ENCODE results near the gene MACC1. TPM values are rescaled to one million over a fixed set of nuclear protein-coding genes. Genes with fewer than 3 reads are reported as not detected.
"Not testable (repeated sequence)": the region's sequence is repeated elsewhere in the genome, so short reads cannot be mapped to it uniquely, and the experiment has no call there.

Gene MACC1
- total RNA-seq, 2 experiments from 2014 or later: 0.05 to 0.09 TPM

GRCh38 chr7:20218279-20218678, 1.1 kb upstream of the MACC1 start:
- Mint-ChIP-seq H3K36me3 (ENCODE audit: low read depth) (no peaks in the 10 kb centered on the region), H3K27ac (no peak overlapping the region), H3K27me3 (peaks cover 4% of the 10 kb centered on the region), H3K9me3 (ENCODE audit: low read depth) (no peaks in the 10 kb centered on the region), H3K4me3 (no peak overlapping the region), H3K4me1 (peaks cover 16% of the 10 kb centered on the region)
- ChIA-PET CTCF (interaction anchor here (0.6 kb wide), 1 partner anchor 16 kb away, joined by 4 read pairs; no protein-coding TSS in a partner anchor), POLR2A (no interaction called here)
- ATAC-seq (no peak), DNase-seq (no peak)
- intact Hi-C loops (cut with DNase I, micrococcal nuclease): no loop called here

- DNase-seq (no peak), ATAC-seq (no peak)
- ChIA-PET CTCF (no interaction called here), POLR2A (no interaction called here)
- peaks cover 2% of the 10 kb centered on the region for H3K27me3 Mint-ChIP-seq
- no peak overlapping the region for H3K4me3 Mint-ChIP-seq
- intact Hi-C loops (cut with DNase I, micrococcal nuclease): no loop called here
- no peaks in the 10 kb centered on the region for H3K9me3 Mint-ChIP-seq (ENCODE audit: low read depth)
- H3K4me1 Mint-ChIP-seq: peaks cover 16% of the 10 kb centered on the region
- H3K27ac Mint-ChIP-seq: no peak overlapping the region
- no peaks in the 10 kb centered on the region for H3K36me3 Mint-ChIP-seq (ENCODE audit: low read depth)
Observed at GRCh38 chr7:20216406-20217036, 663 bp downstream of the MACC1 start.

- ATAC-seq: no peak
- ChIA-PET CTCF (no interaction called here), POLR2A (interaction anchor here (0.6 kb wide), 1 partner anchor 272 kb away, joined by 5 read pairs; no protein-coding TSS in a partner anchor)
- Mint-ChIP-seq H3K27ac (no peak overlapping the region), H3K36me3 (ENCODE audit: low read depth) (no peaks in the 10 kb centered on the region), H3K9me3 (ENCODE audit: low read depth) (no peaks in the 10 kb centered on the region), H3K4me1 (peaks cover 13% of the 10 kb centered on the region), H3K27me3 (peaks cover 2% of the 10 kb centered on the region), H3K4me3 (no peak overlapping the region)
- DNase-seq: no peak
- intact Hi-C loops (cut with DNase I, micrococcal nuclease): no loop called here
Observed at GRCh38 chr7:20214921-20215669, 2.1 kb downstream of the MACC1 start.

- Mint-ChIP-seq H3K4me3 (no peak overlapping the region), H3K9me3 (ENCODE audit: low read depth) (no peaks in the 10 kb centered on the region), H3K27ac (no peak overlapping the region), H3K36me3 (ENCODE audit: low read depth) (no peaks in the 10 kb centered on the region), H3K4me1 (peaks cover 10% of the 10 kb centered on the region), H3K27me3 (no peaks in the 10 kb centered on the region)
- ATAC-seq: no peak
- intact Hi-C loops (cut with DNase I, micrococcal nuclease): no loop called here
- ChIA-PET POLR2A (interaction anchor here (0.6 kb wide), 1 partner anchor 271 kb away, joined by 5 read pairs; no protein-coding TSS in a partner anchor), CTCF (interaction anchor here (0.7 kb wide), 1 partner anchor 19 kb away, joined by 3 read pairs; no protein-coding TSS in a partner anchor)
- DNase-seq: no peak
Observed at GRCh38 chr7:20214132-20214531, 3.1 kb downstream of the MACC1 start.

GRCh38 chr7:20213378-20213777, 3.8 kb downstream of the MACC1 start:
- POLR2A ChIA-PET: no interaction called here
- H3K36me3 Mint-ChIP-seq (ENCODE audit: low read depth): no peaks in the 10 kb centered on the region
- H3K4me1 Mint-ChIP-seq: peaks cover 10% of the 10 kb centered on the region
- CTCF ChIA-PET: no interaction called here
- H3K27me3 Mint-ChIP-seq: no peaks in the 10 kb centered on the region
- H3K9me3 Mint-ChIP-seq (ENCODE audit: low read depth): peaks cover 1% of the 10 kb centered on the region
- intact Hi-C loops (cut with DNase I, micrococcal nuclease): no loop called here
- ATAC-seq (no peak), DNase-seq (no peak)
- H3K27ac Mint-ChIP-seq: no peak overlapping the region
- H3K4me3 Mint-ChIP-seq: no peak overlapping the region

GRCh38 chr7:20211376-20211775, 5.8 kb downstream of the MACC1 start:
- Mint-ChIP-seq H3K27me3 (no peaks in the 10 kb centered on the region), H3K36me3 (ENCODE audit: low read depth) (no peaks in the 10 kb centered on the region), H3K4me3 (no peak overlapping the region), H3K9me3 (ENCODE audit: low read depth) (peaks cover 7% of the 10 kb centered on the region), H3K27ac (no peak overlapping the region), H3K4me1 (no peaks in the 10 kb centered on the region)
- intact Hi-C loops (cut with DNase I, micrococcal nuclease): no loop called here
- POLR2A ChIA-PET: no interaction called here
- CTCF ChIA-PET: no interaction called here
- DNase-seq: no peak
- no peak for ATAC-seq

- Mint-ChIP-seq H3K36me3 (ENCODE audit: low read depth) (no peaks in the 10 kb centered on the region), H3K27me3 (no peaks in the 10 kb centered on the region), H3K4me1 (no peaks in the 10 kb centered on the region), H3K27ac (no peak overlapping the region), H3K9me3 (ENCODE audit: low read depth) (peaks cover 7% of the 10 kb centered on the region), H3K4me3 (no peak overlapping the region)
- ATAC-seq: no peak
- intact Hi-C loops (cut with DNase I, micrococcal nuclease): no loop called here
- CTCF ChIA-PET: no interaction called here
- POLR2A ChIA-PET: no interaction called here
- DNase-seq: no peak
Observed at GRCh38 chr7:20208651-20209307, 8.4 kb downstream of the MACC1 start.

GRCh38 chr7:20207811-20208210, 9.4 kb downstream of the MACC1 start:
- ATAC-seq; H3K27me3 Mint-ChIP-seq; H3K9me3 Mint-ChIP-seq (ENCODE audit: low read depth); intact Hi-C loops (cut with DNase I, micrococcal nuclease); CTCF ChIA-PET; POLR2A ChIA-PET; H3K4me1 Mint-ChIP-seq; DNase-seq; H3K27ac Mint-ChIP-seq; H3K36me3 Mint-ChIP-seq (ENCODE audit: low read depth); H3K4me3 Mint-ChIP-seq: not testable (repeated sequence)

GRCh38 chr7:20206104-20206896, 10.9 kb downstream of the MACC1 start:
- DNase-seq (no peak), ATAC-seq (no peak)
- H3K36me3 Mint-ChIP-seq (ENCODE audit: low read depth): no peaks in the 10 kb centered on the region
- peaks cover 7% of the 10 kb centered on the region for H3K9me3 Mint-ChIP-seq (ENCODE audit: low read depth)
- intact Hi-C loops (cut with DNase I, micrococcal nuclease): no loop called here
- POLR2A ChIA-PET: no interaction called here
- H3K4me1 Mint-ChIP-seq: no peaks in the 10 kb centered on the region
- H3K27me3 Mint-ChIP-seq: no peaks in the 10 kb centered on the region
- CTCF ChIA-PET: no interaction called here
- no peak overlapping the region for H3K27ac Mint-ChIP-seq
- no peak overlapping the region for H3K4me3 Mint-ChIP-seq

- peaks cover 3% of the 10 kb centered on the region for H3K4me1 Mint-ChIP-seq
- CTCF ChIA-PET: interaction anchor here (0.6 to 1.4 kb wide), 2 partner anchors 32 to 461 kb away, joined by 3 read pairs; no protein-coding TSS in a partner anchor
- H3K9me3 Mint-ChIP-seq (ENCODE audit: low read depth): peaks cover 5% of the 10 kb centered on the region
- H3K27me3 Mint-ChIP-seq: no peaks in the 10 kb centered on the region
- intact Hi-C loops (cut with DNase I, micrococcal nuclease): no loop called here
- POLR2A ChIA-PET: no interaction called here
- no peaks in the 10 kb centered on the region for H3K36me3 Mint-ChIP-seq (ENCODE audit: low read depth)
- ATAC-seq (no peak), DNase-seq (no peak)
- no peak overlapping the region for H3K27ac Mint-ChIP-seq
- H3K4me3 Mint-ChIP-seq: no peak overlapping the region
Observed at GRCh38 chr7:20203316-20203715, 13.9 kb downstream of the MACC1 start.

- POLR2A ChIA-PET: no interaction called here
- no peak for ATAC-seq
- Mint-ChIP-seq H3K27me3 (no peaks in the 10 kb centered on the region), H3K4me1 (peaks cover 3% of the 10 kb centered on the region), H3K9me3 (ENCODE audit: low read depth) (no peaks in the 10 kb centered on the region), H3K36me3 (ENCODE audit: low read depth) (no peaks in the 10 kb centered on the region), H3K4me3 (no peak overlapping the region), H3K27ac (no peak overlapping the region)
- intact Hi-C loops (cut with DNase I, micrococcal nuclease): no loop called here
- no peak for DNase-seq
- CTCF ChIA-PET: no interaction called here
Observed at GRCh38 chr7:20201380-20201779, 15.8 kb downstream of the MACC1 start.
